ELF-1 (cell line): ENCODE measurements around the gene RNF130.
"Not testable (repeated sequence)": the region's sequence is repeated elsewhere in the genome, so short reads cannot be mapped to it uniquely, and the experiment has no call there.

Experiments used
- DNase-seq: peaks from one replicate; pipeline ENCODE4 v3.0.0-alpha.2; 2016; ENCODE audit warnings: low read depth, low spot score

RNF130 gene

DNA sequence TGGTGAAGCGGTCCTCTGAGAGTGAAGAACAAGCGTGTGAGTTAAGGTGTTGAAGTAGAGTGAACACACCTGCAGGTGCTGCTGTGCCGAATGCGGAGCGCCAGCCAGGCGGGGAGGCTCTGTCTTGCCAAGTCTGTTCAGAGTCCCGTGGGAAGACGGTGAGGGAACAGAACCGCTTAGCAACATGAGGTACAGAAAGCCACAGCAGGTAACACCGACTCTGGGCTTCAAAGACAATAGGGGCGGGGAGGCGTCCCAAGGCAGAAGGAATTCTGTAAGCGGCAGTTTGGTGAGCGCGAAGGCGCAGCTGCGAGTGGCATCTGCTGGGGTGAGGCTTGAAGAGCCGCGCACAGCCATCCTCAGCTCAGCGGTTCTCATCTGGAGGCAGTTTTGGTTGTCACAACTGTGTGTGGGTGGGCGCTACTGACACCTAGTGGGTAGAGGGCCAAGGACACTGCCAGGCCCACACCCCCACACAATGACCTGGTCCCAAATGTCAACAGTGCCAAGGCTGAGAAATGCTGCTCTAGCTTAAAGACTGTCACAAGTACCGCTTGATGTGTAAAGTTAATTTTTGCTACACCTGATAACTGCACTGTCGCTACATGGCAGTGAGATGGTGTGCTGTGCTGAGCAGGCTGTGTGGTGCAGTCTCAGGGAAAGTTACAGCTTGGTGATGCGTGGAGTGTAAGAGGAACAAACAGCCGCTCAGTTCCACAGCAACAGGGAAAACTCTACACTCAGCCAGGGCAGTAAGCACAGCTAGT lies 96.4 kb downstream of the RNF130 start:
- peak; percentile 80 for DNase-seq

DNA sequence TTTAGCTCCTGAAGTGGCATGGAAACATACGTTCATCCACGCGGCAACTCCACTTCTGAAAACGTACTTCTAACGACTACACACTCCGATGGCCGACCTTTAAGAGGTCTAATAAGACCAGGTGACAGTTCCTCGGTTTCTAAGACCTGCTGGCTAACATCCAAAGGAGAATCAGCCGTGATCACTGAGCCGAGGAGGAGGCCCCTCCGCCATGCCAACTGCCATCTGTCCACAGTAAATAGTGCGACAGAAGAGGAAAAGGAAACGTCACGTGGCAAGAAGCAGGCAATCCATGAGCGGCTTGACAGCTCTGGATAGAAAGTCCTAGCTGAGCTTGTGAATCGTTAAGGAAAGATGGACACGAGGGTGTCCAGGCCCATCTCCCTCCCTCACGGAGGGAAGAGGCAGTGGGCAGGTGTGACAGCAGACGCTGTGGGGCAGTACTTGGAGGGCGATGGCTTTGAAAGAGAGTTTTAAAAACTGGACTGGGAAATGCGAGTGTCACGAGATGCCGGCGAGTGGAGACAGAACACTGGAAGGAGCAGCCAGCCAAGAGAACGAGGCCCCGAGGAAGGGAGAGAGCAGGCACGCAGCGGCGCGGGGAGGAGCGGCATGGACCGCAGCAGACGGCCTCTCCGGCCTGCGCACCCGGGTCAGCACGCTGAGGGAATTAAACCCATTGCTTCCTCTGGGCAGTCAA lies 97.2 kb downstream of the RNF130 start:
- DNase-seq: no peak

DNA sequence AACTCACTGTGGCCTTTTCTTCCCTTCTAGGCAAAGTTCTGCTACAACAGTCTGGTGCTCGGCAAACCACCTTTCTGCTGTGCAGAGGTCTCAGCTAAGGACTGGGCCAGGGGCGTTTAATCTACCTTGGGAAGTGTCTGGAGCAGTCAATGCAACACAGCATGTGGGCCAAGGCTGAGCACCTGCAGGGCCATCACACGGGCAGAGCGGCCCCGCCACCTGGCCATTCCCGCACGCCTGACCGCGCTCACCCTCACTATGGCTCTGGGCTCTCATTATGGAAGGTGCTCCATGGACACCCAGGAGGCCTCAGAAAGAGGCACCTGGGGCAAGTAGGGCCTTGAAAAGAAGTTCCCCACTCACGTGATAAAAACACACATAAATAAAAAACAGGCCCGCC lies 98.2 kb downstream of the RNF130 start:
- no peak for DNase-seq

DNA sequence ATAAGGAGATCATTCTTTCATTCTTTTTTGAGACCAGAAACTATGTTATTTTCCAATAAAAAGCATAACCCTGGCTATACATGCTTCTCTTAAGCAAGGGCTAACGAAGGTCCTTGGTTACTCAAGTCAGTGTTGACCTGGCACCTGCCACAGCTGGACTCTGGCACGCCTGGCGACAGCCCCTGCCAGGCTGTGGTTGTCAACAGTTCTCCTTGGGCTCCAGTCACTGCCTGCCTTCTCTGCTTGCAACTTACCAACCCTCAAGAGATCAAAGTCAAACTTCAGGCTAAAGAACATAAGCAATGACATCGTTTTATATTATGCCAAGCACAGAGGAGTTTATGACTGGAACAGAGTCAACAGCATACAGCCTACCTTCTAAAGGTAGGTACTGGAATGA lies 102.4 kb downstream of the RNF130 start:
- DNase-seq: no peak

DNA sequence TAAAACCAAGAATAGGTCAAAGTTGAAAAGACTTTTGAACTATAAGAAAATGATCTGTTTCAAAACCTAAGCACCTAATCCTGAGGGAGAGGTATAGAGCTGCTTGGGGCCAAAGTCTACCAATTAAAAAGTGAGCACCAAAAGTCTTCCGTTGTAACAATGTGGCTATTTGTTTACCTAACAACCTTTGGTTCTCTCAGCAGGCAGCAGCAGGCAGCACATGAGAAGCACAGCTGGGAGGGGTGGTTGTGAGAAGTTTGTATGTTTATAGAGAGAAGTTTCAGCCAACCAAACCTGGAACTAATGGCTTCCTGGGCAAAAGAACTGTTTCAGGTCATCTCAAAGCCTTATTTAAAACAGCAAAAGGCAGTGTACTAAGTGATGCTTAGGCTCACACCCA lies 104.1 kb downstream of the RNF130 start:
- no peak for DNase-seq

DNA sequence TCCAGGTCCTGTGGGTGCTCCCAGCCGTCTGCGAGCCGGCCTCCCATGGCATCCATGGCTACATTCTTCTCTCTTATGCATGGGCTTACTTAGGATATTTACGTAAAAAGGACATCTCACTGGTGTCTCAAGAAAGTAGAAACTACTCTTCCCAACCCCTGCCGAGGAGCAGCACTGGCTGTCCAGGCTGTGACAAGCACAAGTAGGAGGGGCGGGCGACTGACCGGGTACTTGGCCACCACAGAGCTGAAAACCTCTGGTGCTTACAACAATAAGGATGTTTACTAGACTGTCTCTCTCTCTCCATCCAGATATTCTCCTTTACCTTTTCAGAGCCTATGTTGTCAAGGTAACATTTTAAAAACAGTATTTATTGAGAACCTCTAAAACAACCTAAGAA lies 107.5 kb downstream of the RNF130 start:
- no peak for DNase-seq

DNA sequence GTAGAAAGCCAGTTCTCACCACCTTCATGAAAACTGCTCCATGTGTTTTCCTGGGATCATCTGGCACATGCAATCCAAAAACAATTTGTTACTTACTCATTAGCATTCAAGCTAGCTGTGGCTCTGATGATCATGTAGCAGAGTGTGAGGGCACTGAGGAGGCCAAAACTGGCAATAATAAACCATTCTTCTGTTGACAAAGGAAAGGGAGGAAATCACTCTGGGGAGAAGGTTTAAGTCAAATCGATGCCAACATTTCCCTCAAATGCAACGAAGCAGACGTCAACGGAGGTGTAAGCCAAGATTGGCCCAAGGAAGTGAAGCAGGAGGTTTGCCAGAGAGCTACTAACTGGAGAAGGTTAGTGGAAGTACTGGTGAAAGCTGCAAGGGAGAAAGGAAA lies 108.2 kb downstream of the RNF130 start:
- DNase-seq: no peak

DNA sequence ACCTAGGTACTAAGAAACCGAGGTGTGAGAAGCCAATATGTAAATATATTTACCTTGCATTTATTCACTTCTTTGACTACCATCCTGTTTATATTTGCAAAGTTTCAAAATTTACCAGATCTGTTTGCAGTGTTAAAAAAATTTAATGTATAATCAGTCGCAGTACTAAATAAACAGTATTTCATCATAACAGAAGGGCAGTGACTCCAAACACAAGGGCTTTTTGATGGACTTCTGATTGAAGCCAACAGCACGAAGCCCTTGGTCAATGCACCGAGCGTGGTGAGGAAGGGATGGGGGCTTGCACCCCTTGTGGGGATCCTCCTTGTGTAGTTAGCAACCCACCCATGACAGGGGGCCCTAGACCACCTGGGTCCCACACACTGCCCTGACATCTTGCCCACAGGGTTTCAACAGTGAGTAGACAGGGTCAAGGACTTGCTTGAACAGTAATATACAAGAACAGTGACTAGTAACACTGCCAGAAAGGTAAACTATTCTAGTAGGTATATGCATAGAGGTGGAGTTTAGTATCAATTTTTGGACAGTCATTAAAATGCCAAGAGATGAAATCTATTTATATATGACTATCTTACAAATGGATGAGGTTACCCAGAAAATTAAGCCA lies 111.2 kb downstream of the RNF130 start:
- DNase-seq: no peak

DNA sequence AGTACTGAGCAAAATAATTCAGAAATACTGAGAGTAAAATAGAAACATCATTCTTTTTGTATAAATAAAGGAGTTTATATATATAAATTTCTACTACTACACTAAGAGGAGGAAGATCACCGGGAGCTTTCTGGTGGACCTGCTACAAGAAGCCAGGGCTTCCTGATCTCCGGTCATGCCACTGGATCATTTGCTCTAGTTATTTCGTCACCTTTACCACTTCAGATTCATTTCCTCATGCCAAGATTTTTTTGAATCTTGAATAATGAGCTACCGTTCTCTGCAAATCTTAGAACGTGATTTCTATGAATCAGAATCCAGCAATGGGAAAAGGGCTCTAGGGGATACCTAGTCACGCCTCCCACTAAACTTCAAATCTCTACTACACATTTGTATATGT lies 111.9 kb downstream of the RNF130 start:
- no peak for DNase-seq

DNA sequence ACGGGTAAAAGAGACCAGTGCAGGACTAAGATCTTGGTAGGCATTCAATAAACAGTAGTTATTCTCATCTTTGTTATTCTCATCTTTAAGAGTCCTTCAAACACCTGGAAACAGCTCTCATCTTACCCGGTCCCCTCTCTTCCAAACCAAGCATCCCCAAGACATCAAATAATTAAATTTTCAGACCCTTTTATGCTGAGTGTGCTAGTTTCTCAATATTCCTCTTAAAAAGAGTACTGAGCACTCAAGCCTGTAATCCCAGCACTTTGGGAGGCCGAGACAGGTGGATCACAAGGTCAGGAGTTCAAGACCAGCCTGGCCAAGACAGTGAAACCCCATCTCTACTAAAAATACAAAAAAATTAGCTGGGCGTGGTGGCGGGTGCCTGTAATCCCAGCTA lies 112.4 kb downstream of the RNF130 start:
- not testable (repeated sequence) for DNase-seq

DNA sequence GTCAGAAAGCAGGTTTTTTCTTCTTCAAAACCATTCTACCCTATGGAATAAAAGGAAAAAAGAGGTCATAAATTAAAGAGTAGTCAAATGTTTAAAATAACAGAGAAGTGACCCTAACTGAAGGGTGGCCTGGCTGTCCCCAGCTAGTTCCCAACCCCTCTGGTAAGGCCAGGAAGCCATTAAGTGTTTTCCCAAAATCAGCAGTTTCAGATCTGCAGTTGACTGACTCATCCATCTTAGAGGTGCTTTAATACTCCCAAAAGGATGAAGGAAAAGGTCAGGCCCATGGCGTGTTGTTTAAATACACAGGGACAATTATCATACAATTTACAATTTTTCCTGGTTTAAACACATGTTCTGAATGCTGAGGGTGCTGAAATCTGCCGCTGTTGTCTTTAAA lies 115.9 kb downstream of the RNF130 start:
- DNase-seq: no peak

DNA sequence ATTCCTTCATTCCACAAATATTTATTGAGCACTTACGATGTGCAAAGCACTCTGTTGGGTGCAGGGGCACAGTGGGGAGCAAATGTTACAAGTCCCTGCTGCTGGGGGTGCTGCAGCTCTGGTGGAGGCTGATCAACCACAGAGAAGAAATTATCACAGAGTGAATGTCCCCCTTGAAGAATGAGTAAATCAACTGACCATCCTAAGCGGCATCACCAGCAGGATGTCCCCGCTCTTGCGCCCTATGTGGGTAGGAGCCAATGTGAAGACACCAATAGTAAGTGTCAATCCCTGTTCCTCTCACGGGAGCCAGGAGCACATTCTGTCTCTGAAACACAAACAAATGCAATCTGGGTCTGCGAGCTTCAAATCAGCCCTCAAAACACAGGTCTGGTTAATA lies 116.5 kb downstream of the RNF130 start:
- no peak for DNase-seq

DNA sequence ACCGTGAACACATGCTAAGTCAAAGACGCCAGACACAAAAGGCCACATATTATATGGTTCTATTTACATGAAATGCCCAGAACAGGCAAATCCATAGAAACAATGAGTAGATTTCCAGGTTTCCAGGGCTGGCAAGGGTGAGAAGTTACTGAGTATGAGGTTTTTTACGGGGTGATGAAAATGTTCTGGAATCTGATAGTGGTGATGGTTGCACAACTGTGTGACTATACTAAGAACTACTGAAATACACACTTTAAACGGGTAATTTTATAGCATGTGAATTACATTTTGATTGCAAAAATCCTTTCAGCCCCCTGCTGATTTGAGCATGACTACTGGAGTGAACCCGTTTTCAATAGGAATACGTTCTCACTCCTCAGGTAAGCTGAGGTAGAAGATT lies 117.1 kb downstream of the RNF130 start:
- no peak for DNase-seq

DNA sequence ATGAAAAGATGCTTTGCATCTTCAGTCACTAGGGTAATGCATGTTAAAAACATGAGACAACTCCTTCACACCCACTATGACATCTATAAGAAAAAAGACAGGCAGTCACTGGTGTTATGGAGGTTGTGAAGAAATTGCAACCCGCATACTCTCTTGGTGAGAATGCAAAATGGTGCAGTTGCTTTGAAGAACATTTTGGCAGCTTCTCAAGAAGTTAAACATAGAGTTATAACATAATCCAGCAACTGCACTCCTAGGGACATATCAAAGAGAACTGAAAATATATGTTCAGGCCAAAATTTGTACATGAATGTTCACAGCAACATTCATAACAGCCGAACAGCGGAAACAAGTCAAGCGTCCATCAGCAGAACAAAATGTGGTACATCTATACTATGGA lies 117.6 kb downstream of the RNF130 start:
- no peak for DNase-seq

DNA sequence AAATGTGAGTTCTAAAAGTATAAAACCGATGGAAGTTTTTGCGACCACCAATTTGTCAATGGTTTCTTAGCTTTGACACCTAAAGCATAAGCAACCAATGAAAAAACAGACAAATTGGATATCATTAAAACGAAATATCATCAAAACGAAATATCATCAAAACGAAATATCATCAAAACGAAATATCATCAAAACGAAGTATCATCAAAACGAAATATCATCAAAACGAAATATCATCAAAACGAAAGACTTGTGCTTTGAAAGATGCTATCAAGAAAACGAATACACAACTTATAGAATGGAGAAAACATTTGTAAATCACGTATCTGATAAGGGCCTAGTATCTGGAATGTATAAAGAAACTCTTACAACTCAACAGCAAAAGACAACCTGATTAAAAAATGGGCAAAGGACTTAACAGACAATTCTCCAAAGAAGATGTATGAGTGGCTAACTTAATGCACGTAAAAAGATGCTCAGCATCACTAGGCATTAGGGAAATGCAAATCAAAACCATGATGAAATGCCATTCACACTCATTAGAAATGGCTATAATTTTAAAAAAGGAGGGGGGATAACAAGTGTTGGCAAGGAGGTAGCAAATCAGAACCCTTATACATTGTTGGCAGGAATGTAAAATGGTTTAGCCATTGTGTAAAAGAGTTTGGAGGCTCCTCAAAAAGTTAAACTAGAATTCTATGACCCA lies 134.4 kb downstream of the RNF130 start:
- no peak for DNase-seq

DNA sequence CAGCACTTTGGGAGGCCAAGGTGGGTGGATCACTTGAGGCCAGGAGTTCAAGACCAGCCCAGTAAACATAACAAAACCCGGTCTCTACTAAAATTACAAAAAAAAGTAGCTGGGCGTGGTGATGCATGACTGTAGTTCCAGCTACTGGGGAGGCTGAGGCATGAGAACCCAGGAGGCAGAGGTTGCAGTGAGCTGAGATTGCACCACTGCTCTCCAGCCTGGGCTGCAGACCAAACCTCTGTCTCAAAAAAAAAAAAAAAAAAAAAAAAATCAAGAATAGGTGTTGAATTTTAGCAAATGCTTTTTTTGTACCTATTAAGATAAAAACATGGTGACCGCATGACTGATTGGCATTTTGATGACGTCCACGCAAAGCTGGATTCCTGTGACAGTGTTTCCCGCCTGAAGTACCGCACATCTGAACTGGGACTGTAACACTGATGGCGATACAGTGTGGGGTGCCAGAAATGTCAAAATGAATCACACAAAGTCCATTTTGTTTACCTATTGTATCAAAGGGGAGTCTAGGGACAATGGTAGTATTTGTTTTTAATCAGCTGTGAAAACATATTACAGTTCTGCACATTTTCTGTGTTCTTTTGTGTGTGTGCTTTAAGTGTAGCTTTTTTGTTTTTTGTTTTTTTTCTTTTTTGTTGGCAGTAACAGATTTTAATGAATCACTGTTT lies 140.6 kb downstream of the RNF130 start:
- DNase-seq: no peak

DNA sequence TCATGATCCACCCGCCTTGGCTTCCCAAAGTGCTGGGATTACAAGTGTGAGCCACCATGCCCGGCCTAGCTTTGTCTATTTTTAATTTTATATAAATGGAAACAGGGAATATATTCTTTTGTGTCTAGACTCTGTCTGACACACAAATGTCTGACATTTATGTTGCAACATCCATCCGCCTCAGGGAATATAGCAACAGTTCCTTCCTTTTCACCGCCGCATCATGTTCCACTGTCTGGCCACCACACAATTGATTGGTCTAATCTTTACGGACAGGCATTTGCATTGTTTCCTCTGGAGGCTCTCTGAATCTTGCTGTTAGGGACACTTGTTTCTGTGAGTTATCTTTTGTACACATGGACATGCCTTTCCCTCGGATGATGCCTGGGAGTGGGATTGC lies 143.7 kb downstream of the RNF130 start:
- no peak for DNase-seq

DNA sequence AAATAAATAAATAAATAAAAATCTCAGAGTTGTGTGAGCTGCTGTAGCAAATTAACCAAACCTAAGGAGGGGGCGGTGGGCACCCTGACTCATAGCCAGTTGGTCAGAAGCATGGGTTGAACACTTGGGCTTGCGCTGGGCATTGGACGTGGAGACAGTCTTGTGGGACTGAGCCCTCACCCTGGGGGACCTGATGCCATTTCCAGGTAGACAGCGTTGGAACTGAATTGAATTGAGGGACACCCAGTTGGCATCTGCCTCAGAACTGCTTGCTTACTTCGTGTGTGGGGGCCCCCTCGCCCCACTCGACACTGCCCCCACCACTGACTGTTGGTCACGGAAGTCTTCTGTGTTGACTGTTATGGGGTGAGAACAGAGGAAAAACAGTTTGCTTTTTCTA lies 144.9 kb downstream of the RNF130 start:
- no peak for DNase-seq

DNA sequence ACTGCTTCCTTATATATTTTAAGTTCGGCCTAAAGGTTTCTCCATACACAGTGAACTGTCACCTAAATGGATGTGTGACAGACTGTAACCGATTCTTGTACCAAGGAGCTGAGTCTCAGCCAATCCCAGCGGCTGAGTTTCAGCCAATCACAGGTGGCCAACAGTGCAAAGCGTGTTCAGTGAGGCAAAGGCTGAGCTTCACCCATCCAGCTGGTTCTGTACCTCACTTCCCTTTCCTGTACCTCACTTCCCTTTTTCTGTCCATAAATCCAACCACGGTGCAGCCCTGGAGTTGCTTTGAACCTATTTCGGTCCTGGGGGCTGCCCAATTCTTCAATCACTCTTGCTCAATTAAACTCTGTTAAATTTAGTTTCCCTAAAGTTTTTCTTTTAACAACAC lies 148.1 kb downstream of the RNF130 start:
- DNase-seq: no peak

DNA sequence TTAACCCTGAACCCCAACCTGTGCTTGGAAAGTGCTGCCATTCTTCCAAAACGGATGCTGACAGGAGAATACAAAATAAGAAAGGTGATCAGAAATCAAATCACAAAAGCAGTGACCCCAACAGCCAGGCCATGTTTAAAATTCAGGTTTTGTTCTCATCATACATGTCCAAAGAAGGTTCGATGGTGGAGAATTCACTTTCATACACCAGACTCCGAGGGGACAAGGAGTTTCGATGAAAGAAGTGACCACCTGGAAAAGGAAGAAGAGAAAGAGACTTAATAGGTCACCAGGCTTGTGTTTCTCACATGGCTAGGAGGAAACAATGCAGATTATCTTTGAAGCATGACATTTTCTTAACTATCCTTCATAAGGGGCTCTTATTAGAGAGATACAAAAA lies 151.4 kb downstream of the RNF130 start:
- DNase-seq: no peak

DNA sequence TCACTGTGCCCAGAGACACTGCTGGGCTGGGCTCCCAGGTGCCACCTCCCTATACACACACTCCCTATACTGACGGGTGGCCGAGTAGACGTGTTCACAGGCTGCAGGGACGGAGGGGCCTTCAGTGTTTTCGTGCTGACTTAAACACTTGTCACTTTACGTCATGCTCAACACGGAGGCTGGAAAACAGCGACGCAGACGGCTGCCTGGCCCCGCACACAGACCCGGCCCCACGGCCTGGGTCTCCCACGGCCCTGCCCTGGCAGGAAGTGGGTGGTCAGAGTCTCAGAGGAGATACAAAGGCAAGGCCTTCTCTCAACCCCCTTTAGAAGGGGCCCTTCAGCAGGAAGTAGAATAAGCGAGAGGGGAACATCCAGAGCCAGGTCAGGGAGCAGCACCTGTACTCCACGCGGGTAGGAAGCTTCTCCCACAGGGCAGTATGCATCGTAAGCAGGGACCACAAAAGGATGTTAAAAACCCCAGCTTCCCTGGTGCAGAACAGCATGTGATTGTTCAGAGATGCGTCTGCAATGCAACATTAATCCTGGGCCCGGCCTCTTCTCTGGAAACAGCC lies 152.0 kb downstream of the RNF130 start:
- no peak for DNase-seq
